ENCODE measurements around the gene TM4SF1. TPM values are rescaled to one million over a fixed set of nuclear protein-coding genes. Genes with fewer than 3 reads are reported as not detected.

The TM4SF1 gene
- total and polyA plus RNA-seq, 2 donors (not counting 3 experiments of a cell fraction or from before 2014, with no cell fraction given), result 559 to 1,407 TPM

GRCh38 chr3:149409351-149409750 is 31.9 kb upstream of the TM4SF1 start:
- ChIA-PET POLR2A (no interaction called here), CTCF (interaction anchor here (0.8 to 1.4 kb wide), 2 partner anchors 70 to 399 kb away, joined by 3 read pairs; no protein-coding TSS in a partner anchor)
- Histone ChIP-seq H3K27ac (ENCODE audit: insufficient read depth, low read depth, low read length) (no peak overlapping the region), H3K4me2 (ENCODE audit: insufficient read depth, low read length) (no peak overlapping the region), H3K9me3 (replicated peaks; ENCODE audit: control insufficient read depth, insufficient read depth, low read length) (no peaks in the 10 kb centered on the region), H3K79me2 (ENCODE audit: control insufficient read depth, insufficient read depth, low read length) (no peaks in the 10 kb centered on the region), H4K20me1 (replicated peaks; ENCODE audit: control insufficient read depth, extremely low read depth, insufficient read depth, low read length) (no peaks in the 10 kb centered on the region), H2AFZ (ENCODE audit: low read depth, low read length) (no peak overlapping the region), H3K27me3 (ENCODE audit: control insufficient read depth in 2 of 2, insufficient read depth in 2 of 2, low read length in 2 of 2) (no peaks in the 10 kb centered on the region), H3K36me3 (ENCODE audit: control insufficient read depth in 2 of 2, extremely low read depth in 1 of 2, insufficient read depth in 2 of 2, low read length in 2 of 2) (no peaks in the 10 kb centered on the region), H3K9me1 (replicated peaks; ENCODE audit: control insufficient read depth, extremely low read depth, insufficient read depth, low read length) (no peaks in the 10 kb centered on the region), H3K4me1 (ENCODE audit: control insufficient read depth, extremely low read depth, insufficient read depth, low read length) (no peaks in the 10 kb centered on the region), H3K9ac (replicated peaks; ENCODE audit: extremely low read depth, insufficient read depth, low read length) (no peak overlapping the region), H3K4me3 (replicated peaks in 1 of 3; ENCODE audit: insufficient read depth in 1 of 3, low read depth in 1 of 3, low read length in 3 of 3) (no peak overlapping the region)
- dilution Hi-C loops (cut with MboI; ENCODE audit: extremely low pct_ligation_motif_present, low sequenced_read_pairs) (no loop called here), intact Hi-C loops (cut with micrococcal nuclease) (no loop called here)
- BruUV-seq (replicated peaks), result no TSS peak
- FAIRE-seq, result no peak
- TF ChIP-seq POLR2A (IDR thresholded peaks at IDR 0.05; ENCODE audit: low read depth, low read length) (no peak), POLR2AphosphoS5 (IDR thresholded peaks at IDR 0.05; ENCODE audit: insufficient read depth, low read depth, low read length) (no peak), JUN (IDR thresholded peaks at IDR 0.05; ENCODE audit: borderline replicate concordance, insufficient read depth, insufficient read length, low read depth) (no peak), GATA2 (IDR thresholded peaks at IDR 0.05; ENCODE audit: insufficient read depth, insufficient read length, low read depth, low read length) (no peak), MAX (IDR thresholded peaks at IDR 0.05; ENCODE audit: insufficient read depth, insufficient read length) (no peak), FOS (IDR thresholded peaks at IDR 0.05; ENCODE audit: borderline replicate concordance, insufficient read depth, low read length) (no peak), MYC (IDR thresholded peaks at IDR 0.05; ENCODE audit: low read depth, low read length) (no peak), CTCF (IDR thresholded peaks at IDR 0.05; ENCODE audit: extremely low read depth in 1 of 2, insufficient read depth in 1 of 2, low read depth in 1 of 2, low read length in 2 of 2) (no peak), EZH2 (IDR thresholded peaks at IDR 0.05; ENCODE audit: borderline replicate concordance, low read depth, low read length, severe bottlenecking) (no peak)
- no peak for DNase-seq (ENCODE audit: low read depth, low spot score)

Measured in endothelial cell of umbilical vein (primary cell).